ENCODE measurements around the gene ZNF654.

Gene ZNF654

GRCh38 chr3:88123526-88123925, 64.5 kb downstream of the ZNF654 start:
- H3K4me3 ChIP-seq (ENCODE audit: low read length) = no peak overlapping the region
- DNase-seq (ENCODE audit: low read depth, low spot score) = no peak

- no peak overlapping the region for H3K4me3 ChIP-seq (ENCODE audit: low read length)
- no peak for DNase-seq (ENCODE audit: low read depth, low spot score)
Observed at GRCh38 chr3:88131695-88132094, 72.6 kb downstream of the ZNF654 start.

- DNase-seq (ENCODE audit: low read depth, low spot score) = no peak
Observed at GRCh38 chr3:88132894-88133293, 73.8 kb downstream of the ZNF654 start.

GRCh38 chr3:88133711-88134263, 74.7 kb downstream of the ZNF654 start:
- H3K4me3 ChIP-seq (ENCODE audit: low read length) = no peak overlapping the region
- no peak for DNase-seq (ENCODE audit: low read depth, low spot score)

More at GRCh38 chr3:88132894-88133293, 73.8 kb downstream of the ZNF654 start:
- H3K4me3 ChIP-seq (ENCODE audit: low read length) = no peak overlapping the region

- H3K4me3 ChIP-seq (ENCODE audit: low read length) = no peak overlapping the region
- DNase-seq (ENCODE audit: low read depth, low spot score) = no peak
Observed at GRCh38 chr3:88137836-88138235, 78.8 kb downstream of the ZNF654 start.

- no peak overlapping the region for H3K4me3 ChIP-seq (ENCODE audit: low read length)
Observed at GRCh38 chr3:88141458-88142083, 82.5 kb downstream of the ZNF654 start.

GRCh38 chr3:88142094-88142624, 83.1 kb downstream of the ZNF654 start:
- H3K4me3 ChIP-seq (ENCODE audit: low read length) = no peak overlapping the region
- no peak for DNase-seq (ENCODE audit: low read depth, low spot score)

More at GRCh38 chr3:88141458-88142083, 82.5 kb downstream of the ZNF654 start:
- DNase-seq (ENCODE audit: low read depth, low spot score) = no peak

- no peak overlapping the region for H3K4me3 ChIP-seq (ENCODE audit: low read length)
- DNase-seq (ENCODE audit: low read depth, low spot score) = no peak
Observed at GRCh38 chr3:88147261-88147660, 88.2 kb downstream of the ZNF654 start.

- DNase-seq (ENCODE audit: low read depth, low spot score) = no peak
- H3K4me3 ChIP-seq (ENCODE audit: low read length) = peak overlapping the region; percentile 89
Observed at GRCh38 chr3:88148651-88149050, 89.6 kb downstream of the ZNF654 start.

- DNase-seq (ENCODE audit: low read depth, low spot score) = no peak
- H3K4me3 ChIP-seq (ENCODE audit: low read length) = peak overlapping the region; percentile 89
Observed at GRCh38 chr3:88149101-88149508, 90.0 kb downstream of the ZNF654 start.

- peak; percentile 70 for DNase-seq (ENCODE audit: low read depth, low spot score)
Observed at GRCh38 chr3:88149509-88150362, 90.7 kb downstream of the ZNF654 start, which contains the start of gene C3orf38. TSS of gene C3orf38 (plus strand) at chr3:88149959. CDS start at chr3:88150053, 94 bp downstream.

GRCh38 chr3:88150371-88150770, 91.3 kb downstream of the ZNF654 start:
- H3K4me3 ChIP-seq (ENCODE audit: low read length) = peak overlapping the region; percentile 89
- no peak for DNase-seq (ENCODE audit: low read depth, low spot score)

More at GRCh38 chr3:88149509-88150362, 90.7 kb downstream of the ZNF654 start, which contains the start of gene C3orf38:
- H3K4me3 ChIP-seq (ENCODE audit: low read length) = peak within 1 kb of the TSS; percentile 89

- DNase-seq (ENCODE audit: low read depth, low spot score) = no peak
- H3K4me3 ChIP-seq (ENCODE audit: low read length) = peak overlapping the region; percentile 89
Observed at GRCh38 chr3:88150806-88151205, 91.8 kb downstream of the ZNF654 start.

- H3K4me3 ChIP-seq (ENCODE audit: low read length) = no peak overlapping the region
- DNase-seq (ENCODE audit: low read depth, low spot score) = no peak
Observed at GRCh38 chr3:88151358-88151757, 92.3 kb downstream of the ZNF654 start.

GRCh38 chr3:88152841-88153240, 93.8 kb downstream of the ZNF654 start:
- no peak overlapping the region for H3K4me3 ChIP-seq (ENCODE audit: low read length)
- no peak for DNase-seq (ENCODE audit: low read depth, low spot score)

- no peak overlapping the region for H3K4me3 ChIP-seq (ENCODE audit: low read length)
- DNase-seq (ENCODE audit: low read depth, low spot score) = no peak
Observed at GRCh38 chr3:88166419-88166971, 107.4 kb downstream of the ZNF654 start.

- H3K4me3 ChIP-seq (ENCODE audit: low read length) = no peak overlapping the region
- no peak for DNase-seq (ENCODE audit: low read depth, low spot score)
Observed at GRCh38 chr3:88167173-88167572, 108.1 kb downstream of the ZNF654 start.

- no peak for DNase-seq (ENCODE audit: low read depth, low spot score)
Observed at GRCh38 chr3:88167704-88168103, 108.6 kb downstream of the ZNF654 start.

GRCh38 chr3:88168171-88168570, 109.1 kb downstream of the ZNF654 start:
- DNase-seq (ENCODE audit: low read depth, low spot score) = no peak
- H3K4me3 ChIP-seq (ENCODE audit: low read length) = no peak overlapping the region

More at GRCh38 chr3:88167704-88168103, 108.6 kb downstream of the ZNF654 start:
- no peak overlapping the region for H3K4me3 ChIP-seq (ENCODE audit: low read length)

Measured in Jurkat, Clone E6-1 (cell line).